ENCODE data around the gene PAXX. TPM values are rescaled to one million over a fixed set of nuclear protein-coding genes. Genes with fewer than 3 reads are reported as not detected.

The PAXX gene
- total RNA-seq, 1 donor = 18.3 TPM

GRCh38 chr9:137017791-137018497 lies 25.7 kb downstream of the PAXX start:
- no peak overlapping the region for H3K4me3 ChIP-seq (ENCODE audit: low read depth, low read length)
- TF ChIP-seq, protein P1, sequence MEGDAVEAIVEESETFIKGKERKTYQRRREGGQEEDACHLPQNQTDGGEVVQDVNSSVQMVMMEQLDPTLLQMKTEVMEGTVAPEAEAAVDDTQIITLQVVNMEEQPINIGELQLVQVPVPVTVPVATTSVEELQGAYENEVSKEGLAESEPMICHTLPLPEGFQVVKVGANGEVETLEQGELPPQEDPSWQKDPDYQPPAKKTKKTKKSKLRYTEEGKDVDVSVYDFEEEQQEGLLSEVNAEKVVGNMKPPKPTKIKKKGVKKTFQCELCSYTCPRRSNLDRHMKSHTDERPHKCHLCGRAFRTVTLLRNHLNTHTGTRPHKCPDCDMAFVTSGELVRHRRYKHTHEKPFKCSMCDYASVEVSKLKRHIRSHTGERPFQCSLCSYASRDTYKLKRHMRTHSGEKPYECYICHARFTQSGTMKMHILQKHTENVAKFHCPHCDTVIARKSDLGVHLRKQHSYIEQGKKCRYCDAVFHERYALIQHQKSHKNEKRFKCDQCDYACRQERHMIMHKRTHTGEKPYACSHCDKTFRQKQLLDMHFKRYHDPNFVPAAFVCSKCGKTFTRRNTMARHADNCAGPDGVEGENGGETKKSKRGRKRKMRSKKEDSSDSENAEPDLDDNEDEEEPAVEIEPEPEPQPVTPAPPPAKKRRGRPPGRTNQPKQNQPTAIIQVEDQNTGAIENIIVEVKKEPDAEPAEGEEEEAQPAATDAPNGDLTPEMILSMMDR (IDR thresholded peaks at IDR 0.05; ENCODE audit: insufficient read depth, low read length) = no peak

DNA sequence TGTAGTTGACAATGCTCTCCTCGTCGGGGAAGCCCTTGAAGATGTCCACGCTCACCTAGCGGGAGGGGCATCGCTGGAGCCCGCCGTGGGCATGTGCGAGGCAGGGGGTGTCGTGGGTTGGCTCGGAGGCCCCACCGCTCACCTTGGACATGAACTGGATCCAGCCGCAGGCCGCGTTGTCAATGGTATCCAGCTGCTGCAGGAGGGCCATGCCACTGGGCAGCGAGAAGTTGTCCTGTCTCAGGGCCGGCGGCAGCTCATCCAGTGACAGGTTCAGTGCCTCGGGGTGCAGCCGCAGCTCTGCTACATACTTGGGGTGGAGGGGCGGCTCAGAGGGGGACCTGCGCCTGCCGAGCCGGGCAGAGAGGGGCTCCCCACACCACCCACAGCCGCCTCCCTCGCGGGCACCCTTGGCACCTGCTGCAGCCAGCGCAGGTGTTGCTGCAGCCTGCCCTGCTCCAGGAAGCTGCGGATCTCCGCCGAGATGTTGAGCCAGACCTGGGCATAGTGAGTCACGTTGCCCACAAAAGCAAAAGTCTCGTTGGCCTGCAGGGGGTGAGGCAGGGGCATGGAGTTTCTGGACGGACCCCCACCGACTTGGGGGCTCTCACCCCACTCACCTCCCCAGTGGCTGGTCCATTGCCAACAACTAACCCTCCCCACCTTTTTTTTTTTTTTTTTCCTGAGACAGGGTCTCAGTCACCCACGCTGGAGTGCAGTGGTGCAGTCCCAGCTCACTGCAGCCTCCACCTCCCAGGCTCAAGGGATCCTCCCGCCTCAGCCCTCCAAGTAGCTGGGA lies 26.7 kb downstream of the PAXX start:
- TF ChIP-seq, protein P1 (IDR thresholded peaks at IDR 0.05; ENCODE audit: insufficient read depth, low read length) = no peak
- no peak overlapping the region for H3K4me3 ChIP-seq (ENCODE audit: low read depth, low read length)
- no peak for DNase-seq (ENCODE audit: low read depth)

More at GRCh38 chr9:137017791-137018497, 25.7 kb downstream of the PAXX start:
- no peak for DNase-seq (ENCODE audit: low read depth)

DNA sequence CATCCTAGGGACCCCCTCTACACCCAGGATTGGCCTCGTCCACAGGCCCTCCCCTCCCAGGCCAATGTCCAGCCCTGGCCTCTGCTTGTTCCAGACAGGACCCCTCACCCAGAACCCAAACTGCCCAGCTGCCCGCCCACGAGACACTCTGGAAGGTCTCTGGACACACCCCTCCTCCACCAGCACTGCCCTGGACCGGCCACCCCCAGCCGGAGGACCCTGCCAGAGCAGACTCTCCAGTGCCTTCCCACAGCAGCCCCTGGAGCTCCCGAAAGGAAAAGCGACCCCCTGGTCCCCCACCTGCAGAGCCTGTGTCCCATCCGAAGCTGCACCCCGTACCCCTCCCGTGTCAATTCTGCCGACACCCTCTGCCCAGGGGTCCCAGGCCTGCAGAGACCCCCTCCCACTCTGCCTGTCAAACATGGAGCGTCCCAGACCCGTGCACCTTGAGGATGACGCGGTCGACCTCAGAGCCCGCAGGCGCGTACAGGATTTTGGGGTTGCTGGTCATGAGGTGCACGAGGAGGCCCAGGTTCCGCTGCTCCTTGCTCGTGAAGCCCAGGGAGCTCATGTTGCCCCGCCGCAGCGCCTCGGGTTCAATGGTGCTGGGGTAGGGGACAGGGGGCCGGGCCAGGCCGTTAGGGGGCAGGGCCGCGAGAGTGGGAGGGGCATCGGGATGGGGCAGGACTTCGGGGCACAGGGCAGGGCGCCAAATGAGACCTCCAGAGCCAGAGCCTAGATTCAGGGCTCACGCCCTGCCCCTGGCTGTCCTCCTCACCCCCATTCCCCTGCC lies 27.9 kb downstream of the PAXX start:
- TF ChIP-seq, protein P1 (IDR thresholded peaks at IDR 0.05; ENCODE audit: insufficient read depth, low read length) = no peak
- no peak overlapping the region for H3K4me3 ChIP-seq (ENCODE audit: low read depth, low read length)
- no peak for DNase-seq (ENCODE audit: low read depth)

GRCh38 chr9:137020771-137021567 lies 28.7 kb downstream of the PAXX start:
- no peak for DNase-seq (ENCODE audit: low read depth)

DNA sequence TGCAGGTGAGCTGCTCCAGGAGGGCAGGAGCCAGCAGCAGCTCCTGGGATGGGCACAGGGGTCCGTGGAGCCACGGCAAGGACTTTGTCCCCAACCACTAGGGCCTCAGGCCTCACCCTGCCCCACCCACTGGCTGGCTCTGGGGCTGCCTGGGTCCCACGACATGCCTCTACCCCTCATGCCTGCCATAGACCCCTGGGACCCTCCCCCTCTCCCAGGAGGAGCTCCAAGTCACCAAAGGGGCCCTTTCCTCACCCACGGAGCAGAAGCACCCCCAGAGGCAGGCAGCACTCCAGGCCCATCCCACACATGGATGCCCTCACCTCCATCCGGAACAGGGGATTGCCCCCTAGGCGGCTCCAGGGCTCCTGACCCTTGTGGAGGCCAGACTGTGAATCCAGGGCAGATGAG lies 29.4 kb downstream of the PAXX start:
- no peak overlapping the region for H3K4me3 ChIP-seq (ENCODE audit: low read depth, low read length)
- DNase-seq (ENCODE audit: low read depth) = no peak
- TF ChIP-seq, protein P1 (IDR thresholded peaks at IDR 0.05; ENCODE audit: insufficient read depth, low read length) = no peak

More at GRCh38 chr9:137020771-137021567, 28.7 kb downstream of the PAXX start:
- H3K4me3 ChIP-seq (ENCODE audit: low read depth, low read length) = no peak overlapping the region
- TF ChIP-seq, protein P1 (IDR thresholded peaks at IDR 0.05; ENCODE audit: insufficient read depth, low read length) = no peak
